ENCODE data around the gene ABCC3. TPM values are rescaled to one million over a fixed set of nuclear protein-coding genes. Genes with fewer than 3 reads are reported as not detected.

ABCC3 gene
- total RNA-seq, 4 donors from 2014 or later, result 297 to 655 (median 533) TPM

- Histone ChIP-seq H3K36me3 (peaks cover 0 to 7% (median 3%) of the 10 kb centered on the region in 4 donors), H3K9me3 (no peaks in the 10 kb centered on the region), H3K27me3 (no peaks in the 10 kb centered on the region), H3K4me3 (no peak overlapping the region), H3K4me1 (peaks cover 66 to 97% (median 73%) of the 10 kb centered on the region in 4 donors), H3K27ac (peak overlapping the region; percentile 85 to 89 (median 88))
- 34 to 55% methylated on average over 5 to 9 of the region's 9 CpGs for WGBS, 2 donors (ENCODE audit: low coverage in 1 of 2)
- in situ Hi-C loops (cut with MboI; ENCODE audit: low pct_ligation_motif_present in 1 of 4, low pct_unique_long_range_greater_than_20kb in 1 of 4, low sequenced_read_pairs in 3 of 4), result loop anchor here (10.0 kb wide), 2 partner anchors 56 to 146 kb away; partner anchors contain the start of genes SPATA20 (in 4 of the 4) and ABCC3 (in 1 of the 4)
- no peak for TF ChIP-seq CTCF (IDR thresholded peaks at IDR 0.05)
- no peak for TF ChIP-seq POLR2A (IDR thresholded peaks at IDR 0.05)
- TF ChIP-seq POLR2AphosphoS5 (IDR thresholded peaks at IDR 0.05), result no peak
- no peak for TF ChIP-seq EP300 (IDR thresholded peaks at IDR 0.05; ENCODE audit: low read depth)
- intact Hi-C loops (cut with DNase I; ENCODE audit: low total_unique reads), result no loop called here
- DNase-seq, result no peak
Measured at GRCh38 chr17:50690887-50691549, 56.3 kb downstream of the ABCC3 start.

GRCh38 chr17:50691550-50692447 lies 57.1 kb downstream of the ABCC3 start:
- H3K27ac ChIP-seq, result peak overlapping the region; percentile 85 to 89 (median 88)
- intact Hi-C loops (cut with DNase I; ENCODE audit: low total_unique reads) (no loop called here), in situ Hi-C loops (cut with MboI; ENCODE audit: low pct_ligation_motif_present in 1 of 4, low pct_unique_long_range_greater_than_20kb in 1 of 4, low sequenced_read_pairs in 3 of 4) (loop anchor here (10.0 kb wide), 2 partner anchors 57 to 147 kb away; partner anchors contain the start of genes SPATA20 (in 4 of the 4) and ABCC3 (in 1 of the 4))
- no peaks in the 10 kb centered on the region for H3K27me3 ChIP-seq
- DNase-seq, result peak; percentile 65
- H3K4me3 ChIP-seq, result no peak overlapping the region
- H3K9me3 ChIP-seq, result no peaks in the 10 kb centered on the region
- WGBS, 2 donors (ENCODE audit: low coverage in 1 of 2), result 20 to 50% methylated on average over 2 to 6 of the region's 6 CpGs
- H3K4me1 ChIP-seq, result peaks cover 61 to 93% (median 66%) of the 10 kb centered on the region in 4 donors
- peaks cover 0 to 14% (median 7%) of the 10 kb centered on the region in 4 donors for H3K36me3 ChIP-seq
- TF ChIP-seq EP300 (IDR thresholded peaks at IDR 0.05; ENCODE audit: low read depth), result no peak
- TF ChIP-seq POLR2AphosphoS5 (IDR thresholded peaks at IDR 0.05), result peak in 1 of 3 donors; percentile 41

- DNase-seq, result no peak
Measured at GRCh38 chr17:50692448-50693035, 57.9 kb downstream of the ABCC3 start.

GRCh38 chr17:50693036-50693682 lies 58.5 kb downstream of the ABCC3 start:
- 39 to 52% methylated on average over 4 to 5 of the region's 5 CpGs for WGBS, 2 donors (ENCODE audit: low coverage in 1 of 2)
- peak overlapping the region; percentile 85 to 89 (median 88) for H3K27ac ChIP-seq
- no peaks in the 10 kb centered on the region for H3K9me3 ChIP-seq
- H3K27me3 ChIP-seq, result no peaks in the 10 kb centered on the region
- DNase-seq, result no peak
- in situ Hi-C loops (cut with MboI; ENCODE audit: low pct_ligation_motif_present in 1 of 4, low pct_unique_long_range_greater_than_20kb in 1 of 4, low sequenced_read_pairs in 3 of 4), result loop anchor here (10.0 kb wide), 2 partner anchors 58 to 148 kb away; partner anchors contain the start of genes SPATA20 (in 4 of the 4) and ABCC3 (in 1 of the 4)
- intact Hi-C loops (cut with DNase I; ENCODE audit: low total_unique reads), result no loop called here
- H3K4me3 ChIP-seq, result no peak overlapping the region
- H3K36me3 ChIP-seq, result peaks cover 0 to 26% (median 8%) of the 10 kb centered on the region in 4 donors
- peaks cover 51 to 94% (median 63%) of the 10 kb centered on the region in 4 donors for H3K4me1 ChIP-seq
- TF ChIP-seq CTCF (IDR thresholded peaks at IDR 0.05), result no peak
- TF ChIP-seq POLR2AphosphoS5 (IDR thresholded peaks at IDR 0.05), result peak in 1 of 3 donors; percentile 23

More at GRCh38 chr17:50692448-50693035, 57.9 kb downstream of the ABCC3 start:
- in situ Hi-C loops (cut with MboI; ENCODE audit: low pct_ligation_motif_present in 1 of 4, low pct_unique_long_range_greater_than_20kb in 1 of 4, low sequenced_read_pairs in 3 of 4), result loop anchor here (10.0 kb wide), 2 partner anchors 58 to 148 kb away; partner anchors contain the start of genes SPATA20 (in 4 of the 4) and ABCC3 (in 1 of the 4)
- no peaks in the 10 kb centered on the region for H3K9me3 ChIP-seq
- H3K27ac ChIP-seq, result peak overlapping the region; percentile 85 to 89 (median 88)
- no peak for TF ChIP-seq POLR2A (IDR thresholded peaks at IDR 0.05)
- TF ChIP-seq POLR2AphosphoS5 (IDR thresholded peaks at IDR 0.05), result peak in 1 of 3 donors; percentile 16
- H3K4me3 ChIP-seq, result no peak overlapping the region
- H3K4me1 ChIP-seq, result peaks cover 53 to 93% (median 64%) of the 10 kb centered on the region in 4 donors
- H3K27me3 ChIP-seq, result no peaks in the 10 kb centered on the region
- intact Hi-C loops (cut with DNase I; ENCODE audit: low total_unique reads), result no loop called here
- WGBS, 2 donors (ENCODE audit: low coverage in 1 of 2), result 54 to 71% methylated on average over 6 of the region's 6 CpGs
- peaks cover 0 to 20% (median 8%) of the 10 kb centered on the region in 4 donors for H3K36me3 ChIP-seq
